HEK293 (cell line): Measurements from ENCODE around the gene BNIPL.

Experiments
- CTCF ChIA-PET: fragments of 350-600 bp; formaldehyde crosslinking; extraction: SDS; loops from one replicate; lab custom pipeline; 2021; ENCODE audit warnings: antibody characterized with exemption; lab: Yijun Ruan, JAX
- POLR2A ChIA-PET: fragments of 300-600 bp; formaldehyde crosslinking; extraction: SDS; loops from one replicate; lab custom pipeline; 2020; ENCODE audit warnings: antibody characterized with exemption, inconsistent platforms; lab: Yijun Ruan, JAX
- H3K27ac ChIP-seq: fragments of 200-500 bp; sonication (Bioruptor generic); 2 replicates; pipeline ENCODE4 v1.5.1; 2014; ENCODE audit warnings: low read depth, low read length, control low read depth, inconsistent platforms; ENCODE audit errors: extremely low read depth
- H3K36me3 ChIP-seq, 2 experiments: fragments of 200-500 bp in 1 of 2; sonication (Bioruptor generic) in 1 of 2; 1 replicate in 1 of 2; 2 replicates in 1 of 2; pipeline ENCODE4 v1.5.1; 2014 to 2017; ENCODE audit warnings: inconsistent platforms in 2 of 2, low read length in 2 of 2; ENCODE audit not compliant: control insufficient read depth in 2 of 2, insufficient read depth in 1 of 2
- H3K4me1 ChIP-seq: fragments of 200-500 bp; sonication (Bioruptor generic); 2 replicates; pipeline ENCODE4 v1.5.1; 2014; ENCODE audit warnings: mild to moderate bottlenecking, low read length, inconsistent platforms; ENCODE audit not compliant: control insufficient read depth, insufficient read depth
- H3K4me3 ChIP-seq: 2 replicates; pipeline ENCODE4 v1.5.1; 2011; ENCODE audit warnings: low read depth, mild to moderate bottlenecking, control low read depth, low read length, moderate library complexity
- H3K9me3 ChIP-seq: fragments of 200-500 bp; sonication (Bioruptor generic); 2 replicates; pipeline ENCODE4 v1.5.1; 2014; ENCODE audit warnings: low read depth, low read length, inconsistent platforms; ENCODE audit not compliant: control insufficient read depth, insufficient read depth
- GLIS1 ChIP-seq: fragments of 450-650 bp; formaldehyde crosslinking; IDR thresholded peaks from 2 replicates; pipeline ENCODE4 v1.5.1; 2016; ENCODE audit warnings: missing biosample characterization, missing genetic modification characterization
- KLF10 ChIP-seq: fragments of 450-650 bp; IDR thresholded peaks from 2 replicates; pipeline ENCODE4 v1.5.1; 2018; ENCODE audit warnings: missing biosample characterization, mild to moderate bottlenecking, missing genetic modification characterization
- KLF8 ChIP-seq: fragments of 450-650 bp; formaldehyde crosslinking; IDR thresholded peaks from 2 replicates; pipeline ENCODE4 v1.5.1; 2016; ENCODE audit warnings: missing biosample characterization, missing genetic modification characterization
- ZBTB17 ChIP-seq: fragments of 450-650 bp; formaldehyde crosslinking; IDR thresholded peaks from 2 replicates; pipeline ENCODE4 v1.5.1; 2016; ENCODE audit warnings: missing biosample characterization, missing genetic modification characterization
- ZEB2 ChIP-seq: fragments of 450-650 bp; formaldehyde crosslinking; IDR thresholded peaks from 2 replicates; pipeline ENCODE4 v1.5.1; 2016; ENCODE audit warnings: missing biosample characterization, missing genetic modification characterization
- ZFP69B ChIP-seq: fragments of 450-650 bp; formaldehyde crosslinking; IDR thresholded peaks from 2 replicates; pipeline ENCODE4 v1.5.1; 2016; ENCODE audit warnings: missing biosample characterization, missing genetic modification characterization
- ZNF223 ChIP-seq: fragments of 450-650 bp; formaldehyde crosslinking; IDR thresholded peaks from 2 replicates; pipeline ENCODE4 v1.5.1; 2016; ENCODE audit warnings: missing biosample characterization, missing genetic modification characterization
- ZNF423 ChIP-seq: fragments of 450-650 bp; formaldehyde crosslinking; IDR thresholded peaks from 2 replicates; pipeline ENCODE4 v1.5.1; 2016; ENCODE audit warnings: missing biosample characterization, missing genetic modification characterization
- ZNF600 ChIP-seq: fragments of 450-650 bp; formaldehyde crosslinking; IDR thresholded peaks from 2 replicates; pipeline ENCODE4 v1.5.1; 2016; ENCODE audit warnings: missing biosample characterization, missing genetic modification characterization
- ZNF654 ChIP-seq: fragments of 450-650 bp; formaldehyde crosslinking; IDR thresholded peaks from 2 replicates; pipeline ENCODE4 v1.5.1; 2016; ENCODE audit warnings: low read depth, missing biosample characterization, missing genetic modification characterization
- ZNF658 ChIP-seq: fragments of 450-650 bp; formaldehyde crosslinking; IDR thresholded peaks from 2 replicates; pipeline ENCODE4; 2016; ENCODE audit warnings: missing biosample characterization, missing genetic modification characterization
- ZNF768 ChIP-seq: fragments of 450-650 bp; formaldehyde crosslinking; IDR thresholded peaks from 2 replicates; pipeline ENCODE4 v1.5.1; 2018; ENCODE audit warnings: missing biosample characterization, mild to moderate bottlenecking, missing genetic modification characterization
- ZNF777 ChIP-seq: fragments of 450-650 bp; formaldehyde crosslinking; IDR thresholded peaks from 2 replicates; pipeline ENCODE4 v1.5.1; 2017; ENCODE audit warnings: missing biosample characterization, missing genetic modification characterization, borderline replicate concordance
- ZNF785 ChIP-seq: fragments of 450-650 bp; formaldehyde crosslinking; IDR thresholded peaks from 2 replicates; pipeline ENCODE4 v1.5.1; 2016; ENCODE audit warnings: missing biosample characterization, missing genetic modification characterization
- ZNF830 ChIP-seq: fragments of 450-650 bp; IDR thresholded peaks from 2 replicates; pipeline ENCODE4 v1.5.0; 2018; ENCODE audit warnings: missing biosample characterization, missing genetic modification characterization, low read depth, mild to moderate bottlenecking, moderate library complexity
- TF ChIP-seq, protein P1 (sequence below): fragments of 450-650 bp; formaldehyde crosslinking; IDR thresholded peaks from 2 replicates; pipeline ENCODE4 v1.5.1; 2016; ENCODE audit warnings: missing biosample characterization, missing genetic modification characterization
- TF ChIP-seq, protein P2 (sequence below): fragments of 450-650 bp; formaldehyde crosslinking; IDR thresholded peaks from 2 replicates; pipeline ENCODE4 v1.5.1; 2017; ENCODE audit warnings: missing biosample characterization, missing genetic modification characterization
- TF ChIP-seq, protein P3 (sequence below): fragments of 450-650 bp; formaldehyde crosslinking; IDR thresholded peaks from 2 replicates; pipeline ENCODE4 v1.5.1; 2016; ENCODE audit warnings: missing biosample characterization, missing genetic modification characterization
- TF ChIP-seq, protein P4 (sequence below): fragments of 450-650 bp; formaldehyde crosslinking; IDR thresholded peaks from 2 replicates; pipeline ENCODE4 v1.5.1; 2016; ENCODE audit warnings: missing biosample characterization, missing genetic modification characterization

The BNIPL gene

DNA sequence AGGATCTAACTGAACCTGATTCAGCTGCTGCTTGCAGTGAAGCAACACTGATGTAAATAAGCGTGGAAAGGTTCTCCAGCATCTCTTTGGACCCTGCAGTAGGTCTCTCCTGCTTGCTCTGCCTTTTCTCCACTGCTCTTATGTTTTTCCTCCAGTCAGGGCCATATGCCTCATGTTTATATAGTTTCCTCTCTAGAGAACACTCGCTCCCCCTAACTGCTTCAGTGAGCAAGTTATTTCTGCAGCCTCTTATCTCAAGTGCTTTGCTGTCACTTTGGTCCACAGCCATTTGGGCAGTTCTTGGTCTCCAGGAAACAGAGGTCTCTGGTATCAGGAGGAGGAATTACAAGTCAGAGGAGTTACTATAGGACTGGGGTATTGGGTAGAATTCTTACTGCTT, 22.9 kb upstream of the BNIPL start (continued):
- TF ChIP-seq ZNF658 (no peak), KLF10 (tag by site-specific recombination) (no peak), ZNF777 (tag by site-specific recombination) (no peak), KLF8 (tag by site-specific recombination) (no peak), ZNF830 (tag by site-specific recombination) (no peak), ZNF423 (tag by site-specific recombination) (no peak)
- TF ChIP-seq, protein P1, sequence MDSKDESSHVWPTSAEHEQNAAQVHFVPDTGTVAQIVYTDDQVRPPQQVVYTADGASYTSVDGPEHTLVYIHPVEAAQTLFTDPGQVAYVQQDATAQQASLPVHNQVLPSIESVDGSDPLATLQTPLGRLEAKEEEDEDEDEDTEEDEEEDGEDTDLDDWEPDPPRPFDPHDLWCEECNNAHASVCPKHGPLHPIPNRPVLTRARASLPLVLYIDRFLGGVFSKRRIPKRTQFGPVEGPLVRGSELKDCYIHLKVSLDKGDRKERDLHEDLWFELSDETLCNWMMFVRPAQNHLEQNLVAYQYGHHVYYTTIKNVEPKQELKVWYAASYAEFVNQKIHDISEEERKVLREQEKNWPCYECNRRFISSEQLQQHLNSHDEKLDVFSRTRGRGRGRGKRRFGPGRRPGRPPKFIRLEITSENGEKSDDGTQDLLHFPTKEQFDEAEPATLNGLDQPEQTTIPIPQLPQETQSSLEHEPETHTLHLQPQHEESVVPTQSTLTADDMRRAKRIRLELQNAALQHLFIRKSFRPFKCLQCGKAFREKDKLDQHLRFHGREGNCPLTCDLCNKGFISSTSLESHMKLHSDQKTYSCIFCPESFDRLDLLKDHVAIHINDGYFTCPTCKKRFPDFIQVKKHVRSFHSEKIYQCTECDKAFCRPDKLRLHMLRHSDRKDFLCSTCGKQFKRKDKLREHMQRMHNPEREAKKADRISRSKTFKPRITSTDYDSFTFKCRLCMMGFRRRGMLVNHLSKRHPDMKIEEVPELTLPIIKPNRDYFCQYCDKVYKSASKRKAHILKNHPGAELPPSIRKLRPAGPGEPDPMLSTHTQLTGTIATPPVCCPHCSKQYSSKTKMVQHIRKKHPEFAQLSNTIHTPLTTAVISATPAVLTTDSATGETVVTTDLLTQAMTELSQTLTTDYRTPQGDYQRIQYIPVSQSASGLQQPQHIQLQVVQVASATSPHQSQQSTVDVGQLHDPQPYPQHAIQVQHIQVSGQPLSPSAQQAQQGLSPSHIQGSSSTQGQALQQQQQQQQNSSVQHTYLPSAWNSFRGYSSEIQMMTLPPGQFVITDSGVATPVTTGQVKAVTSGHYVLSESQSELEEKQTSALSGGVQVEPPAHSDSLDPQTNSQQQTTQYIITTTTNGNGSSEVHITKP, result peak; percentile 57
- TF ChIP-seq, protein P2, sequence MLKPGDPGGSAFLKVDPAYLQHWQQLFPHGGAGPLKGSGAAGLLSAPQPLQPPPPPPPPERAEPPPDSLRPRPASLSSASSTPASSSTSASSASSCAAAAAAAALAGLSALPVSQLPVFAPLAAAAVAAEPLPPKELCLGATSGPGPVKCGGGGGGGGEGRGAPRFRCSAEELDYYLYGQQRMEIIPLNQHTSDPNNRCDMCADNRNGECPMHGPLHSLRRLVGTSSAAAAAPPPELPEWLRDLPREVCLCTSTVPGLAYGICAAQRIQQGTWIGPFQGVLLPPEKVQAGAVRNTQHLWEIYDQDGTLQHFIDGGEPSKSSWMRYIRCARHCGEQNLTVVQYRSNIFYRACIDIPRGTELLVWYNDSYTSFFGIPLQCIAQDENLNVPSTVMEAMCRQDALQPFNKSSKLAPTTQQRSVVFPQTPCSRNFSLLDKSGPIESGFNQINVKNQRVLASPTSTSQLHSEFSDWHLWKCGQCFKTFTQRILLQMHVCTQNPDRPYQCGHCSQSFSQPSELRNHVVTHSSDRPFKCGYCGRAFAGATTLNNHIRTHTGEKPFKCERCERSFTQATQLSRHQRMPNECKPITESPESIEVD, result peak; percentile 71

DNA sequence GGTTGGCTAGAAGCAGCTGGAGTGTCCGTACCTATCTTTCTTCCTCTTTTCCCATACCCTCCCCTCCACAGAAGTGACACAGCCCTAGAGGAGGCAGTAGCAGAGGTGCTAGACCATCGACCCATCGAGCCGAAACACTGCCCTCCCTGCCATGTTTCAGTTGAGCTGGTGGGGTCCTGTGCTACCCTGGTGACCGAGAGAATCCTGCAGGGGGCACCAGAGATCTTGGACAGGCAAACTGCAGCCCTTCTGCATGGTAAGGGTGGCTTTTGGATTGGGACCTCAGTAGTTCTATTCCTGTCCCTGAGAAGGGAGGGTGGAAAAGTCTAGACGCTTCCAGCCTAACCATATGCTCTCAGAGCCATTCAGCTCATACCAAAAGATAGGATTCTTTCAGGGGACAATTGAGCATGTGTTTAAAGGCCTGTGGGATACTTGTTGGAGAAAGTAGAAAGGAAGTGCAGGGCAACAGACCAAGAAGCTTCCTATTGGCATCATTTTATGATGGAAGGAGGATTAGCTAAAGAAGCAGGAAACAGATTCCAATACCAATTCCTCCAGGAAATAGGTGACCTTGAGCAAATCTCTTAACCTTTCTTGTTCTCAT, 11.7 kb upstream of the BNIPL start:
- POLR2A ChIA-PET, result interaction anchor here (1.0 kb wide), 1 partner anchor 46 kb away, joined by 3 read pairs; no protein-coding TSS in a partner anchor
- CTCF ChIA-PET, result interaction anchor here (0.6 to 1.8 kb wide), 24 partner anchors 10 to 1142 kb away, joined by 3 to 17 read pairs (median 6); partner anchors contain the start of genes C1orf56, CDC42SE1, LYSMD1 and MINDY1
- no peaks in the 10 kb centered on the region for H3K4me1 ChIP-seq
- peaks cover 49 to 53% of the 10 kb centered on the region in 2 experiments for H3K36me3 ChIP-seq
- no peak overlapping the region for H3K27ac ChIP-seq
- no peak overlapping the region for H3K4me3 ChIP-seq
- no peaks in the 10 kb centered on the region for H3K9me3 ChIP-seq
- TF ChIP-seq ZFP69B, result 0 out of 2 replicates have a peak, but pooled peaks have one; percentile 16
- TF ChIP-seq GLIS1, result 0 out of 2 replicates have a peak, but pooled peaks have one; percentile 13
- TF ChIP-seq, protein P1, result 0 out of 2 replicates have a peak, but pooled peaks have one; percentile 12
- TF ChIP-seq, protein P3, sequence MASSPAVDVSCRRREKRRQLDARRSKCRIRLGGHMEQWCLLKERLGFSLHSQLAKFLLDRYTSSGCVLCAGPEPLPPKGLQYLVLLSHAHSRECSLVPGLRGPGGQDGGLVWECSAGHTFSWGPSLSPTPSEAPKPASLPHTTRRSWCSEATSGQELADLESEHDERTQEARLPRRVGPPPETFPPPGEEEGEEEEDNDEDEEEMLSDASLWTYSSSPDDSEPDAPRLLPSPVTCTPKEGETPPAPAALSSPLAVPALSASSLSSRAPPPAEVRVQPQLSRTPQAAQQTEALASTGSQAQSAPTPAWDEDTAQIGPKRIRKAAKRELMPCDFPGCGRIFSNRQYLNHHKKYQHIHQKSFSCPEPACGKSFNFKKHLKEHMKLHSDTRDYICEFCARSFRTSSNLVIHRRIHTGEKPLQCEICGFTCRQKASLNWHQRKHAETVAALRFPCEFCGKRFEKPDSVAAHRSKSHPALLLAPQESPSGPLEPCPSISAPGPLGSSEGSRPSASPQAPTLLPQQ (tag by site-specific recombination), result 0 out of 2 replicates have a peak, but pooled peaks have one; percentile 21
- TF ChIP-seq ZBTB17 (tag by site-specific recombination), result 0 out of 2 replicates have a peak, but pooled peaks have one; percentile 44
- TF ChIP-seq ZNF654 (tag by site-specific recombination), result peak; percentile 76
- TF ChIP-seq ZEB2, result no peak
- peak; percentile 69; the same call in 1 of the 2 replicates for TF ChIP-seq ZNF600 (tag by site-specific recombination)
- peak; percentile 72; the same call in 1 of the 2 replicates for TF ChIP-seq ZNF223 (tag by site-specific recombination)
- TF ChIP-seq, protein P4, sequence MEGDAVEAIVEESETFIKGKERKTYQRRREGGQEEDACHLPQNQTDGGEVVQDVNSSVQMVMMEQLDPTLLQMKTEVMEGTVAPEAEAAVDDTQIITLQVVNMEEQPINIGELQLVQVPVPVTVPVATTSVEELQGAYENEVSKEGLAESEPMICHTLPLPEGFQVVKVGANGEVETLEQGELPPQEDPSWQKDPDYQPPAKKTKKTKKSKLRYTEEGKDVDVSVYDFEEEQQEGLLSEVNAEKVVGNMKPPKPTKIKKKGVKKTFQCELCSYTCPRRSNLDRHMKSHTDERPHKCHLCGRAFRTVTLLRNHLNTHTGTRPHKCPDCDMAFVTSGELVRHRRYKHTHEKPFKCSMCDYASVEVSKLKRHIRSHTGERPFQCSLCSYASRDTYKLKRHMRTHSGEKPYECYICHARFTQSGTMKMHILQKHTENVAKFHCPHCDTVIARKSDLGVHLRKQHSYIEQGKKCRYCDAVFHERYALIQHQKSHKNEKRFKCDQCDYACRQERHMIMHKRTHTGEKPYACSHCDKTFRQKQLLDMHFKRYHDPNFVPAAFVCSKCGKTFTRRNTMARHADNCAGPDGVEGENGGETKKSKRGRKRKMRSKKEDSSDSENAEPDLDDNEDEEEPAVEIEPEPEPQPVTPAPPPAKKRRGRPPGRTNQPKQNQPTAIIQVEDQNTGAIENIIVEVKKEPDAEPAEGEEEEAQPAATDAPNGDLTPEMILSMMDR (tag by site-specific recombination), result peak; percentile 66
- no peak for TF ChIP-seq ZNF768 (tag by site-specific recombination)
- TF ChIP-seq ZNF785, result no peak
